Hematopoietic multipotent progenitor cell treated with erythropoietin and hydrocortisone succinate and interleukin-3 and kit ligand, for 17 days (in vitro differentiated cells): ENCODE results near the gene MAP7D3.

Source experiments
- DNase-seq: peaks from one replicate; pipeline ENCODE4 v3.0.0-alpha.2; 2015; ENCODE audit warnings: low spot score

The MAP7D3 gene

DNA sequence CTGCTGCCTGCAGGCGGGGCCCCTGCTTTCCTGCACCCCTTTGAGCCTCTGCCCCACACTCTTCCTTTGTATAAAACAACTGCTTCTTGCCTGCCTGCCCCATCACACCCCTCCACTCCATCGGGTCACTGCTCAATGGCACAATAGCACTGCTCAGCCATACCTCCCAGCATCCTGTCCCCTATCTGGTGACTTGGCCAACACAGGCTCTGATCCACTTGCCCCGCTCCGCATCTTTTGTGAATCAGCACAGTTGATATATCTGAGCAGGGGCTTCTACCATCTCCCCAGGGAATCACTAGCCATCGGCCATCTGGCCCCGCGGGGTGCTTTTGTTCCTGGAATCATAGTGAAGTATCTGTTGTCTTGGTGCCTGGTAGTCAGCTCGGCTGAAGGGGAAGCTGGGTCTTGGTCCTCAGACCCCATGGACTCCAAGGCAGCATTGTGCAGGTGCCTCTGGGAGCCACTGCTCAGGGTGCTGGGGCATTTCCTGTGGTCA lies 45.3 kb downstream of the MAP7D3 start:
- no peak for DNase-seq

DNA sequence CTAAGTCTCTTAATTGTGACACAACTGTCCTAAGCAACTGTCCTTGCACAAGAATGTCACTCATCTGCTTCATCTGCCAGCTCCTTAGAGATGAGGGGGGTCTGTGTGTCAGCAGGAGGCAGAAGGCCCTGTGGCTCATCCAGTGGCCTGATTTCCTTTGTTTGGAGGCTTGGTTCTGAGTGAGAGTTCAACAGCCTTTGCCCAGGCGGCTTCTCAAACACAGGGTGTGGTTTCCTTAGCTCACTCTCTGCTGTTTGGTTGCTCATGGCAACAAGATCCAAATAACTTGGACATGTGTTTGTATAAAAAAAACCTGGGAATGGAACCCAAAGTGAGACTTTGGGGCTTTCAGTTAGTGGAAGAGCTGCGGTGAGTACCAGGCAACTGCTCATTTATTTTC lies 46.6 kb downstream of the MAP7D3 start:
- no peak for DNase-seq

DNA sequence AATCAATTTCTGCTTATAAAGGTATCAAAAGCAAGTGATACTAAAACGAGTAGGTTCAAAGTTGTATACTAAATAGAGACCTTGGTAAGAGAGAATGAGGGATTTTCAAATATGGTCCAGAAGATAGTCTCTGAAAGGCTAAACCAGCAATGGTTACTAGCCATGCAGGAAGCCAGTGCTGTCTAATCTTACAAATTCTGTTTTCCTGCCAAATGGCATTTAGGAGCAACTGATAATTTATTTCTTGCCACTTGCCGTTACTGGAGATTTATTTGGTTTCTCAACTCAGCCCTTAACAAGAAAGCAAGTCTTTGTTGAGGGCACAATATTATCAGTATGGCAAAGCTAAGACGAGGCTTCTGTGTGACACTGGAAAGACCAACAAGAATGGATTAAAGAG lies 47.2 kb downstream of the MAP7D3 start:
- no peak for DNase-seq

DNA sequence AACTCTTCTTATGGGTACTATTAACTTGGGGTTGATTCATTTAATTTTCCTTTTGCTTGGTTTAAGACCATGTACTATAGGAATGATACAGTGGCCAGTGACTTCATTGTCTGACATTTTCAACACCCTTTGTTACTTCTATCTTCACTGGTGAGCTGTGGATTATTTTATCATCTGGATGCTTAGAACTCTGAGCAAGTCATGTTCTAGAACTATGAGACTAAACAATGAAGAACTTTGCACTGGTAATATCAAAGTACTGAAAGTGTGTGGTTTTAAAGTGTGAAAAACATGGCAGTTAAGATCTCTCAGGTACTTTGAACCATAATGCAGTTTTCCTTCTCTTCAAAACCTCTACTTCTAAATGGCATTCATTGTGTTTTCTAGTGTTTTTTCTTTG lies 47.8 kb downstream of the MAP7D3 start:
- DNase-seq: no peak

DNA sequence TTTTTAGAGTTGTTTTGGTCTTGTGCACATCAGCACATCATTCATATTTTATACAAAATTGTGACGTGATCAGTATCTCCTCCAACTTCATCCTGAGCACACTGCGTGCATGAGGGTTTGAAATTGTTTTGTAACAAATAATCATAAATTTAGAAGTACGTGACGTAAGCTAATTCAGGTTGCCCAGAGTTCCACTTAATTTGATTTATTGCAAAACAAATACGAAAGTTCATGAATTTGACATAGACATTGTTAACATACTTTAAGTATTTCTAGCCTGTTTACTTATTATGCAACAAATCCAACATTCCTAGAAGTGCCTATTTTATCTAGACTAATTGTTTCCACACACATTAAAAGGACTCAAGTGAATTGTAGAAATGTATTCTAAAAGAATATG lies 48.3 kb downstream of the MAP7D3 start:
- DNase-seq: no peak

DNA sequence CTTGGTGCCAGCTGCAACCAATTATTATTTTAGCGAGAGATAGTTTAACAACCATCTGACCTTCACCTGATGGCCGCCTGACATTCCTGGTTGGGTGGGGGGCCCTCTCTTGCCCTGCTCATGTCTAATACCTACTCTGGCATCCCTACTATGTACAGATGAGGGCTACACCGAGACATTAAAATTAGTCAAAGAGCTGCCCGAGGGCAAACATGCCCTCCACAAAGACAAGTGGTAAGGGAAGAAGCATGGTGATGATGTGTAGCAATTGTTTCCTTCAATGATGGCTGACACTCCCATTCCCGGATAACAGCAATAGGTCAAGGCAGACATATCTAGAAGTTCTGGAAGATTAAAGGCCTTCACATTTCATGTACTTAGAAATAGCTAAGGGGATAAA lies 49.6 kb downstream of the MAP7D3 start:
- DNase-seq: no peak

DNA sequence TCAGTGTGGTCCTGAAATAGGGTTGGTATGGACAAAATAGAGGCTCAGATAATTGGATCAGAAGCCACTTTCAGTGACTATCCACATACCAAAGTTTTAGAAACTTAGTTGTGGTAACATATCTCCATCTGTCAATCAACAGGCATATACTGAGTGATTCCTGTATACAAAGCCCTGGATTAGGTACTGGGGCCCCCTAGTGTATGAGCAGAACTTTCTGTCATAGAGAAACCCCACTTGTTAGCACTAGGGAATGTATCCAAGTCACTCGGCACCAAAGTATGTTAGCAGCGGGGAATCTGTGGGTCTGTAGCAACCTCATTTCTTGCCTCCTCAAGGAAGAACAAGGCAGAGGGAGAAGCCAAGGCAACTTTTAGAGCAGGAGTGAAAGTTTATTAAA lies 50.7 kb downstream of the MAP7D3 start:
- no peak for DNase-seq

DNA sequence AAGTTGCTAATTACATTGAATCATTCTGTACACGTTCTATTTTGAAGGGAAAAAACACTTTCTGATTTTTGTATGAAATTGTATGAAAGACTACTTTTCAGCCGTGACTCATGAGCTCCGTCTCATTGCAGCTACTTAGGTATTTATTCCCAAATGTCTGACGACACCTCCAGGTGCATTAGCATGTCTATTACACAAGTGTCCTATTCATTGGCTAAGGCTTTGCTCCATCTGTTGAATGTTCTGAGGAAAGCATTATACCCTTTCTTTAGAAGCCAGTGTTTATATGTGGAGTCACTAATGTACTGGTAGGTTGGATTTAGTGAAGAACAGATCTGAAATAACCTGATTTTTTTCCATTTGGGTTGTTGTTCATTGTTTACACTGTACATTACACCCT lies 51.8 kb downstream of the MAP7D3 start:
- no peak for DNase-seq

DNA sequence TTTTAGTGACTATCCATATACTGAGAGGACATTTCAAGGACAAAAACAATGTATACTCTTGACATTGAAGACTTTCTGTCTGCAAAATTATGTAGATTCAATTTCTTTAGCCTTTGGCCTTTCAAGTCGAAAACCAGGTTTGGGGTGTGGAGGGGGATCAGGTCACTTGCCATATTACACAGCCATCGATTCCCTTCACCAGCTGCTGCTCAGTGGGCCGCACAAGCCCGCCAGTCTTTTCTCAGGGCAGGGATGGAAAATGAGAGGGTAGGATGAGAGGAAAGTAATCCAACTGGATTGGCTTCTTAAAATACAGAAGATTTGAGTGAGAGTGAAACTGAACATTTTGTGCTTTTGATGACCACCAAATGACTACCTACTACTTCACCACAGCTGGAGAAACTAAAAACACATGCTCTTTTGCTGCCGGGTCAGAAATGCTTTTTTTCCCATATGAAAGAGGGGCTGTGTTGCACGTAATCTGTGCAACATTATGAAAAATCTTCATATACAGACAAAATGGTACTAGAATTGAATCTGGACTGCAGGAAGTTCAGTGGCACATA lies 52.4 kb downstream of the MAP7D3 start:
- DNase-seq: no peak

DNA sequence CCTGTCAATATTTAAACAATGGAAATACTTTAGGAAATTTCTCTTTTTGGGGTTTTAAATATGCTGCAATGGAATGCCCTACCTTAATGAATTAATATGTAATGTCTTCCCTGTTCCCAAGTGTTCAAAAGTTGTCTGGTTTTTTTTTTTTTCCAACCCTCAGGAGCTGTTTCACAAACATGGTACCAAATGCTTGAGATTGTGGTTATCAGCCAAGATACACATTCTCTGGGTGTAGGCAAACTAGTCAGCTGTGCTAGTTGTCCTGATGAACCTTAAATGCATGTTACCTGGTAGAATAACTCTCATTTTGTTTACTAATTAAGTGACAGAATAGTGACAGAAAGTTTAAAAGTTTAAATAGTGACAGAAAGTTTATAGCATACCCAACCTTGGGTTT lies 53.2 kb downstream of the MAP7D3 start:
- no peak for DNase-seq

DNA sequence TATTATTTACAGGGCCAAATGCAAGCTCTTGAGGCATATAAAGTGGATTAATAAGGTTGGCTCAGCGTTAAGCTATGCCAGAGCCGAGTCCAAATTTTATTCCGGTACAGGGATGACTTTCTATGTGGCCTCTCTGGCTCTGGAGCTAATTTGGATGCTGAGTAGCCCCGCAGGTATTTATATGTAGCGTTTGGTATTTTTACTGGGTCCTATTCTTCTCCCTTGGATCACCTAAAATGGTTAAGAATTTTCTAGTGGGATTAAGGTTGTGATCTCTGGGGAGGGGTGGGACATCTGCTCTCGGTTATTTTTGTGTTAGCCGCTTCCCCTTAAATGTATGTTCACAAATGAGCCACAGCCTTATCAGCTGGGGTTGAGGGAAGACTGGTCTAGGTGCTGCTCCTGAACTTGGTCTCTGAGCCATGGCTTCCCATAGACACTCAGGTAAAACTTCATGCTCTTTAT lies 54.5 kb downstream of the MAP7D3 start:
- DNase-seq: no peak

DNA sequence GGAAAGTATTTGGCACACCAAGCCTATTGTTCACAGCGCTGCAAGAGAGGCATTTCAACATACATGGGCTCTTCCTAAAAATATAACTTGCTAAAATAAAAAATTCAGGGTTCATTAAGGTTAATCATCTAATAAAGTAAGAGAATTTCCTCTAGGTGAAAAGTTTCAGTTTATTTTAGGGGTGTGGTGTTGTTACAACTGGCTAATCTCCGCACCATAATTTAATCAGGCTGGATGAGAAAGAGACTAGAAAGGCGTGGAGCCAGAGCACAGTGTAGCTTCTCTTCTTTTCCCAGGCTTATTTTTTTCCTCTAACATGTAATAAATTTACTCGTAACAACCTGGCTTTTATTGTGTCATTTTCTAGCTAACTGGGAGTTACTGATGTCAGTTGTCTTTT lies 56.0 kb downstream of the MAP7D3 start:
- no peak for DNase-seq

DNA sequence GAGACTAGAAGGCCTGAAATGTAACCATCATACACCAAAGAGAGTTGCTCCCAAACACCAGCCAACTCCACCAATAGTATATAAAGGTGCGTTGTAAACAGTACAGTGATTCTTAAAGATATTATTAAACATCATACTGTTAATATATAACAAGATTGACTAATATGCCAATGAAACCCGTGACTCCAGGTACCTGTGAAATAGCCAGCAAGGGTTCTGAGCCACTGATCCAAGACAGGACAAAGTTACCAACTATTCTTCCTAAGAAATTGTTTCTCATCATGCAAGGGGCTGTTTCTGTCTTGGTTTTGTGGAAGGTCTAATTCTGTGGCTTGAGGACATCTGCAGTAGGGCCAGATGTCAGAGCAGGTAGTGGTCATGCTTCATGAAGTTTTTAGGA lies 56.7 kb downstream of the MAP7D3 start:
- no peak for DNase-seq

DNA sequence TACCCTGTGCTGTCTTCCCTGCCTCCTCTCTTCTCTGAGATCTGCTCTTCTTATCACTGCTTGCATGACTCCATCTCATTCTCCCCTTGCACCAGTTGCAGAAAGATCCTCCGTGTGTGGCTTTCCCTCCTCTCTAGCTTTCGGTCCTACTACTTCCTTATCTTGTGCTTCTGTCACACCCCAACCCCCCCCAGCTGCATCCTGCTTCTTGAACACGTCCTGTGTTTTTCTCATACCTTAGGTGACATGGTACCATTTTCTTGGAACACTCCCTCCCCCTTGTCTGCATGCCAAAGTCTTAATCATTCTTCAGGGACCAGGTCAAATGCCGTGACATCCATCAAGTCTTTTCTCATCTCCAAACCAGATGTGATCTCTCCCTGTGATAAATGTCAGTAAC lies 57.4 kb downstream of the MAP7D3 start:
- DNase-seq: no peak

DNA sequence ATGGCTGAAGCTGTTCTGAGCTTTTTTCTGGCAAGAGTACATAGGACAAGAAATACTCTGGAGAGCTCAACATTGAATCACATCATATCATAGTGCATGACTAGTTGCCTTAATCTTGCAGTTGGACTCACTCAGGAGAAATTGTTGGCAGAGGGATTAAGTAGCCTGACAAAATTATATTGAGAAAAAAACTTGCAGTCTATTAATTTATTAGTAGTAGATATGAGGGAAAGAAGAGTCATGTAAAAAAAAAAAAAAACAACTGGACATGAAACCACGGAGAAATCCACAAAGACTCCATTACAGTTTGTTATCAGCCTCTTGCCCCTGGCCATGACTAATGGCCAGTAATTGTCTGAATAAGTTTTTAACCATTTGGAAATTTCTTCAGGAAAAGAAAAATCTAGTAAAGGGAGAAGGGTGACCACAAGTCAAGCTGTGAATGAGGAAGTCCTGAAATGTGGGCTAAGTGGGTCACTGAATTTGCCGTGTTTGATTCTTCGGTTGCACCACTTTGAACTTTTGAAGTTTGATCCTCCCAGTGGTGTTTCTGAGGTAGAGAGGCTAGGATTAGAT lies 58.3 kb downstream of the MAP7D3 start:
- no peak for DNase-seq

DNA sequence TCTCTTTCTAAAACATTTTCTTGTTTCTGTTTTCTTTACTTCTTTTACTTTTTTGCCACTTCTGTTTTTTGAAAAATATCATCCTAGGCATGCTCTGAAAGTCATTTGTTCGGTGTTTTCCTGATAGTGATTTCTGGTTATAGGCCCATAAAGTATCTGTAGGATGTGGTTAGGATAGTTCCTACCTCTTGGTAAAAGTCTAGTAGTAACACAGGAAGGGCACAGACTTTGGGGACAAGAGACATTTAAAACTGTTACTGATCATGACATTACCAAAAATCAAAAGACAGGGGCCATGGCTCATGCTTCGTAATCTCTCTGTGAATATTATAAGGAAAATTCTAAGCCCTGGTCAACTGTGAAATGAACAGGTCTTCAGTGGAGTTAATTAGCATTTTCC lies 59.1 kb downstream of the MAP7D3 start:
- no peak for DNase-seq

DNA sequence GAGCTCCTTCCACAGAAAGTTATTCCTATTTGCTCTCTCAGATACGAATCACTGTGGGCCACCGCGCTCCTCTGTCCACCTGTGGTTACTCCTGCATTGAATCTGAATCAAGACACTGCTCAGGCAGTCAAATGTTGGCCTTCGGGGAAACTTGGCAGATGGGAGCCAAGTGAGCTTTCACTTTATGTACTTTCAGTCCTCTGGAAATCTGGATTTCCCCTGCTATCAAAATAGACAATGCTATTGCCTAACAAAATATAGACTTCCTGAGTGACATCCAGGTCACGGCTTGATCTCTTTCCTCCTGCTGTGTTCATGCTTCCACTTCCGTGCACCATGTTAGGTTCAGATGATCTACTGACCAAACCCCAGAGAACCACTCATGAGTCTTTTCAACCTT lies 60.0 kb downstream of the MAP7D3 start:
- no peak for DNase-seq

DNA sequence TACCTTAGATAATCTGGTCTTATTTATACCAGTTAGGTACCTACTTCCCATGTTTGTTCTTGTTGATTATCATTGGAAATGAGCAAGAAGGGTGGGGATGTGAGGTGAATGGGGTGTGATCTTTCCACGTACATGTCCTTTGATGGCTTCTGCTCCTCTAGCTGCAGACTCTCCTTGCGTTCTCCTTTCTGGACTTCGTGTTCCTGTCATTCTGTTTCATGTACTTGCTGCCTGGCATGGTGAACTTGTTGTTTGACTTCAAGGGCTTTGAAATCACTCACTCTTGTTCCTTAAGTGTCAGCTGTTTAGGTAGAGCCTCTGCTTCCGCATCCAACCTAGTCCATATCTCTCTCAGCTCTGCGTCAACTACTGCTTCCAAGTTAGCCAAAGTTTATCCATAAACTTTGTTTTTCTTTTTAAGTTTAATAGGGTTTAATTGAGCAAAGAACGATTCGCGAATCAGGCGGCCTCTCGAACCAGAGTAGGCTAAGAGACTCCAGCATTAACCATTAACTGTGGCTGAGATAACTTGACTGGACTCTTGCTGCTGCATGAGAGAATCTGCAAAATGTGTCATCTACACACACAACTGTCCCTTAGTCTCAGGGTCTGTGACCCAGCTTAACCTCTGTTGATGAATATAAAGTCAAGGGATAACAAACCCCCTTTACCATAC lies 61.0 kb downstream of the MAP7D3 start:
- no peak for DNase-seq

DNA sequence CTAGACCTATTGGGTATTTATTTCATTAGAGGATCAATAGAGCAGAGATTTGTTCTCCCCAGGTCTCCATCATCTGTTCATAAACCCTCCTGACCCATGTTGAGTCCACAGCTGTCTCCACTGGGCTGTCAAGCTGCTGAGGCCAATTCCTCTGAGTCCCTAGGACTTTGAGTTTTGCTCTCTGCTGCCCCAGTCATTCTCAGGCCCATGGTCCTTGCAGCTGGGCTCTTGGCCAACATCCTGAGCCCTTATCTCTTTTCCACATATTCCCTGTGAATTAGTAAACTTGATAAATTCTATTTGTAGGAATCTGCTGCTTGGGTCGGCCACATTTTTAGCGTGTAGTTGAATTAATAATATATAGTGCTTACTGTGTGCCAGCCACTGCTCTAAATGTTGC lies 62.0 kb downstream of the MAP7D3 start:
- no peak for DNase-seq

DNA sequence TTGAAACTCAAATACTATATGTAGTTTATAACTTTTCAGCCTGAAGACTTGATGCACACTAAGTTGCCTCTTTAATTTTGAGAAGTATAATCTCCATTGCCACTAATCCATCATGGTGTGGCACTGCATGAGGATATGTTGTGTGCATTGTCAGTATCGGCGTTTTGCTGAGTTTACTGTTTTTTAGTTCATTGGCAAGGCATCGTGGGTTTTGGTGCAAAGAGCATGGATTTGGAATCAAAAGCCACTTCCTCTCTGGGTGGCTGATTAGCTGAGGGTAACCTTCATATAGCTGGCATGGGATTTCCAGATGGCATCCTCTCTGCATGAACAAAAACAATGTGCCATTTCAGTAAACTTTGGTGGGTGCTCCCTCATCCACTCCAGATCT lies 65.2 kb downstream of the MAP7D3 start:
- no peak for DNase-seq

DNA sequence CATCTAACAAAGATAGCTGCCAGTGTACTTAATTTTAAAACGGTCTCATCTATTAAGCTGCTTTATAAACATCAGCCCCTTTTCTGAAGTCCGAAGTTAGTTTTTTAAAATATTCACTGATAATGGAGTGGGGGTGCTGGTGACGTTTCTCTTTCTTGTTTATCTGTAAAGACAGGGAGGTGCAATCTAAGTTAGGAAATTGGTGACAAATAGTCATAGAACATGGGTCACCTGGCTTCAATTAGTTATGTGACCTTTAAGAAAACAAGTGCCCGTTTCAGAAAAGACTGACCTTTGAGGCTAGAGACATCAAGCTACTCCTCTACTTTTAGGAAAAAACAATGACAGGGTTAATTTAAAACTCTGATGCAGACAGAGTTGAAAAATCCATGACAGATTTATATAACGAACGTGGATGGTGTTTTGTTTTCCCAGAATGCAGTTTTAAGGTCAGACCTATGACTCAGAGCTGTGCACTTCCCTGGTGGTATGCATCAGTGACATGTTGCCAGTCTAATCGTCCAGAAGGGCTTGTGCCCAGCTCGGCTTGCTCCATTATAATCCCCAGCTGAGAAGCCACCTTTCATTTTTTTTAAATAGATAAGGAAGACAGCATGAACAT lies 65.7 kb downstream of the MAP7D3 start:
- no peak for DNase-seq

DNA sequence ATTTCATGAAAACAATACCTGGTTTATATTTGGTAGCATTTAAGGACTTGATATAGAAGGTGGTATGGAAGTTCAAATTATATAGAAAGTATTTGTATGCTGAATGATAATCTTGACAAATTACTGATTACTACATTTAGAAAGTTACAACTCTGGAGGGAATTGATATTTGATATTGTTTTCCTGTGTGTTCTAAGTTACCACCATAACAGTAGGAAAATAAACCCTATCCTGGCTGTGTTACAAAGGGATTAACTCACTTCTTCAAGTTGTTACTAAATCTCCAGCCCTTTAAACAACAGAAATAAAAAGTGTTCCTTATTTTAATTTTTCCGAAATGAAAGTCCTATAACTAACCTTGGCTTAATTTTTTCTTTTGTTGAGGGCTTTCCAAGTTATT lies 67.3 kb downstream of the MAP7D3 start:
- DNase-seq: no peak

DNA sequence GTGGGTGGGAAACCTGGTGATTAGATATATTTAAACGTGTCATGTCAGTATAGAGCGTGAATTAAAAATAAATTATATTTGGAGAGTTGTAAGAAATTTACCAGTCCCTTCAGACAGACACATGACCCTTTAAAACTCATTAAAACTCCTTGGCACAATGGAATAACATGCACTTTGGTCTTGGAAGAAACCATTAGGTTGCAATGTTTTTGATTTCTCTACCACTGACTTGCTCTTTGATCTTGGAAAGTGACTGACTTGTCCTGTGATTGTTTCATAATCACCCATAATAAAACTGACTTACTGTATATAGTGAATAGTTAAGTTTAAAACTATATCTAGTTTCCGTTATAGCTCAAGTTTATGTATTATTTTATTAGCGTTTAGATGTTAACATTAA lies 68.0 kb downstream of the MAP7D3 start:
- DNase-seq: no peak
